ENCODE measurements around the gene AIRE. TPM values are rescaled to one million over a fixed set of nuclear protein-coding genes. Genes with fewer than 3 reads are reported as not detected.
A peak's percentile ranks its signal among the peaks of the same experiment; 100 is the strongest.
"Not testable (repeated sequence)": the region's sequence is repeated elsewhere in the genome, so short reads cannot be mapped to it uniquely, and the experiment has no call there.

The AIRE gene
- total RNA-seq, 2 experiments from 2014 or later: not detected

GRCh38 chr21:44337941-44338895 lies 52.5 kb downstream of the AIRE start:
- POLR2A ChIA-PET: interaction anchor here (0.6 to 1.9 kb wide), 7 partner anchors 9 to 42 kb away, joined by 3 to 11 read pairs (median 3); no protein-coding TSS in a partner anchor
- Mint-ChIP-seq H3K4me1 (ENCODE audit: low read depth) (peaks cover 14% of the 10 kb centered on the region), H3K36me3 (ENCODE audit: low read depth) (peaks cover 3% of the 10 kb centered on the region), H3K27ac (peak overlapping the region; percentile 62), H3K9me3 (no peaks in the 10 kb centered on the region), H3K27me3 (no peaks in the 10 kb centered on the region), H3K4me3 (peak overlapping the region; percentile 52)
- ATAC-seq (no peak), DNase-seq (peak; percentile 51)
- CTCF ChIA-PET: interaction anchor here (1.0 to 1.5 kb wide), 3 partner anchors 37 to 142 kb away, joined by 3 read pairs; no protein-coding TSS in a partner anchor
- no peak for TF ChIP-seq CTCF (IDR thresholded peaks at IDR 0.05)
- intact Hi-C loops (cut with micrococcal nuclease): no loop called here

- Mint-ChIP-seq H3K27me3 (no peaks in the 10 kb centered on the region), H3K4me1 (ENCODE audit: low read depth) (peaks cover 17% of the 10 kb centered on the region), H3K4me3 (peak within 1 kb of the TSS; percentile 88), H3K9me3 (no peaks in the 10 kb centered on the region), H3K27ac (peak within 1 kb of the TSS; percentile 91), H3K36me3 (ENCODE audit: low read depth) (peaks cover 3% of the 10 kb centered on the region)
- ChIA-PET CTCF (interaction anchor here (1.0 to 1.5 kb wide), 3 partner anchors 39 to 149 kb away, joined by 3 read pairs; no protein-coding TSS in a partner anchor), POLR2A (interaction anchor here (0.6 to 1.9 kb wide), 7 partner anchors 9 to 43 kb away, joined by 3 to 11 read pairs (median 3); partner anchors contain the start of gene TRPM2)
- ATAC-seq (peak; percentile 95), DNase-seq (peak; percentile 95)
- no peak for TF ChIP-seq CTCF (IDR thresholded peaks at IDR 0.05)
- intact Hi-C loops (cut with micrococcal nuclease): no loop called here
These were observed 53.6 kb downstream of the AIRE start, which contains the start of gene CFAP410 for GRCh38 chr21:44338971-44339910. CFAP410 (minus strand) TSS chr21:44339390; CDS start chr21:44339194, 196 bp downstream.

- intact Hi-C loops (cut with micrococcal nuclease): loop anchor here (10.0 kb wide), 1 partner anchor 133 kb away; no protein-coding TSS in a partner anchor
- ChIA-PET CTCF (interaction anchor here (1.6 kb wide), 1 partner anchor 11 kb away, joined by 8 read pairs; the partner anchor contains the start of gene TRPM2), POLR2A (interaction anchor here (1.0 to 3.6 kb wide), 3 partner anchors 10 to 41 kb away, joined by 3 to 14 read pairs (median 3); partner anchors contain the start of gene TRPM2)
- not testable (repeated sequence) for H3K4me3 Mint-ChIP-seq; ATAC-seq; DNase-seq; H3K9me3 Mint-ChIP-seq; H3K27me3 Mint-ChIP-seq; H3K36me3 Mint-ChIP-seq (ENCODE audit: low read depth)
- peaks cover 17% of the 10 kb centered on the region for H3K4me1 Mint-ChIP-seq (ENCODE audit: low read depth)
- peak overlapping the region; percentile 27 for H3K27ac Mint-ChIP-seq
These were observed 56.2 kb downstream of the AIRE start for GRCh38 chr21:44341726-44342458.

GRCh38 chr21:44342981-44343380 lies 57.3 kb downstream of the AIRE start:
- H3K27ac Mint-ChIP-seq; H3K36me3 Mint-ChIP-seq (ENCODE audit: low read depth); DNase-seq; ATAC-seq; H3K9me3 Mint-ChIP-seq; H3K27me3 Mint-ChIP-seq; H3K4me3 Mint-ChIP-seq: not testable (repeated sequence)
- ChIA-PET CTCF (interaction anchor here (1.1 to 1.6 kb wide), 2 partner anchors 10 to 137 kb away, joined by 3 to 8 read pairs; partner anchors contain the start of gene TRPM2), POLR2A (interaction anchor here (1.0 to 3.6 kb wide), 2 partner anchors 11 to 40 kb away, joined by 3 to 14 read pairs; partner anchors contain the start of gene TRPM2)
- intact Hi-C loops (cut with micrococcal nuclease): loop anchor here (10.0 kb wide), 1 partner anchor 132 kb away; no protein-coding TSS in a partner anchor
- H3K4me1 Mint-ChIP-seq (ENCODE audit: low read depth): peaks cover 13% of the 10 kb centered on the region

- H3K36me3 Mint-ChIP-seq (ENCODE audit: low read depth): no peaks in the 10 kb centered on the region
- H3K4me3 Mint-ChIP-seq: no peak overlapping the region
- H3K4me1 Mint-ChIP-seq (ENCODE audit: low read depth): peaks cover 13% of the 10 kb centered on the region
- DNase-seq: no peak
- intact Hi-C loops (cut with micrococcal nuclease): loop anchor here (10.0 kb wide), 1 partner anchor 130 kb away; no protein-coding TSS in a partner anchor
- CTCF ChIA-PET: no interaction called here
- no peaks in the 10 kb centered on the region for H3K9me3 Mint-ChIP-seq
- POLR2A ChIA-PET: interaction anchor here (0.7 to 3.6 kb wide), 2 partner anchors 10 to 13 kb away, joined by 3 to 14 read pairs; partner anchors contain the start of gene TRPM2
- no peak for ATAC-seq
- H3K27me3 Mint-ChIP-seq: peaks cover 4% of the 10 kb centered on the region
- TF ChIP-seq CTCF (IDR thresholded peaks at IDR 0.05): no peak
- no peak overlapping the region for H3K27ac Mint-ChIP-seq
These were observed 59.0 kb downstream of the AIRE start for GRCh38 chr21:44344541-44345183.

Data from activated CD8-positive, alpha-beta T cell treated with anti-CD3 and anti-CD28 coated beads for 36 hours (primary cell).